ENCODE results near the gene IGF2. TPM values are rescaled to one million over a fixed set of nuclear protein-coding genes. Genes with fewer than 3 reads are reported as not detected.

Gene IGF2
- total RNA-seq, 1 donor from 2014 or later: 188 TPM

GRCh38 chr11:2147391-2147790 is 8.2 kb upstream of the IGF2 start:
- H3K27me3 ChIP-seq (ENCODE audit: insufficient read depth, low read length): peaks cover 84% of the 10 kb centered on the region
- H3K27ac ChIP-seq (ENCODE audit: low read depth, low read length): no peak overlapping the region
- no peak for TF ChIP-seq CTCF (IDR thresholded peaks at IDR 0.05; ENCODE audit: insufficient read depth, low read depth, low read length)
- no peak for TF ChIP-seq EZH2 (IDR thresholded peaks at IDR 0.05; ENCODE audit: insufficient read depth, low read length)
- peaks cover 18% of the 10 kb centered on the region for H4K20me1 ChIP-seq (ENCODE audit: insufficient read depth, low read length)
- H3K27me3 Mint-ChIP-seq (ENCODE audit: low read depth, unreplicated experiment): peaks cover 75% of the 10 kb centered on the region
- H3K27ac Mint-ChIP-seq (ENCODE audit: unreplicated experiment): no peak overlapping the region
- no peak overlapping the region for H3K4me3 Mint-ChIP-seq (ENCODE audit: unreplicated experiment)
- H3K4me1 Mint-ChIP-seq (ENCODE audit: low read depth, unreplicated experiment): no peaks in the 10 kb centered on the region
- H3K36me3 ChIP-seq (ENCODE audit: insufficient read depth, low read length): no peaks in the 10 kb centered on the region
- H3K36me3 Mint-ChIP-seq (ENCODE audit: low read depth, unreplicated experiment): no peaks in the 10 kb centered on the region
- no peak overlapping the region for H2AFZ ChIP-seq (ENCODE audit: low read depth, low read length)
- no peak overlapping the region for H3K4me3 ChIP-seq (ENCODE audit: insufficient read depth, low read depth, low read length)
- no peaks in the 10 kb centered on the region for H3K9me3 Mint-ChIP-seq (ENCODE audit: unreplicated experiment)
- no peaks in the 10 kb centered on the region for H3K4me1 ChIP-seq (ENCODE audit: insufficient read depth, low read length)
- H3K9ac ChIP-seq (ENCODE audit: low read length): no peak overlapping the region
- H3K9me3 ChIP-seq (ENCODE audit: insufficient read depth, low read depth, low read length): no peaks in the 10 kb centered on the region
- DNase-seq (ENCODE audit: low read depth) (no peak), FAIRE-seq (no peak)
- H3K4me2 ChIP-seq (ENCODE audit: low read length): no peak overlapping the region
- H3K79me2 ChIP-seq (ENCODE audit: insufficient read depth, low read length): no peaks in the 10 kb centered on the region

GRCh38 chr11:2146051-2146450 is 6.9 kb upstream of the IGF2 start:
- TF ChIP-seq CTCF (IDR thresholded peaks at IDR 0.05; ENCODE audit: insufficient read depth, low read depth, low read length): no peak
- Mint-ChIP-seq H3K27me3 (ENCODE audit: low read depth, unreplicated experiment) (peaks cover 81% of the 10 kb centered on the region), H3K4me3 (ENCODE audit: unreplicated experiment) (no peak overlapping the region), H3K27ac (ENCODE audit: unreplicated experiment) (no peak overlapping the region), H3K36me3 (ENCODE audit: low read depth, unreplicated experiment) (no peaks in the 10 kb centered on the region), H3K4me1 (ENCODE audit: low read depth, unreplicated experiment) (no peaks in the 10 kb centered on the region), H3K9me3 (ENCODE audit: unreplicated experiment) (no peaks in the 10 kb centered on the region)
- Histone ChIP-seq H3K9me3 (ENCODE audit: insufficient read depth, low read depth, low read length) (no peaks in the 10 kb centered on the region), H3K36me3 (ENCODE audit: insufficient read depth, low read length) (no peaks in the 10 kb centered on the region), H3K4me1 (ENCODE audit: insufficient read depth, low read length) (no peaks in the 10 kb centered on the region), H3K79me2 (ENCODE audit: insufficient read depth, low read length) (no peaks in the 10 kb centered on the region), H3K27me3 (ENCODE audit: insufficient read depth, low read length) (peaks cover 96% of the 10 kb centered on the region), H3K27ac (ENCODE audit: low read depth, low read length) (no peak overlapping the region), H3K4me2 (ENCODE audit: low read length) (no peak overlapping the region), H2AFZ (ENCODE audit: low read depth, low read length) (no peak overlapping the region), H3K4me3 (ENCODE audit: insufficient read depth, low read depth, low read length) (no peak overlapping the region), H3K9ac (ENCODE audit: low read length) (no peak overlapping the region), H4K20me1 (ENCODE audit: insufficient read depth, low read length) (peaks cover 20% of the 10 kb centered on the region)
- DNase-seq (ENCODE audit: low read depth) (no peak), FAIRE-seq (no peak)

GRCh38 chr11:2144544-2145248 is 5.5 kb upstream of the IGF2 start:
- Histone ChIP-seq H3K4me2 (ENCODE audit: low read length) (no peak overlapping the region), H3K4me3 (ENCODE audit: insufficient read depth, low read depth, low read length) (no peak overlapping the region), H3K36me3 (ENCODE audit: insufficient read depth, low read length) (no peaks in the 10 kb centered on the region), H3K4me1 (ENCODE audit: insufficient read depth, low read length) (no peaks in the 10 kb centered on the region), H3K9ac (ENCODE audit: low read length) (no peak overlapping the region), H4K20me1 (ENCODE audit: insufficient read depth, low read length) (peaks cover 10% of the 10 kb centered on the region), H3K9me3 (ENCODE audit: insufficient read depth, low read depth, low read length) (no peaks in the 10 kb centered on the region), H3K27me3 (ENCODE audit: insufficient read depth, low read length) (peaks cover 89% of the 10 kb centered on the region), H3K79me2 (ENCODE audit: insufficient read depth, low read length) (no peaks in the 10 kb centered on the region), H3K27ac (ENCODE audit: low read depth, low read length) (no peak overlapping the region), H2AFZ (ENCODE audit: low read depth, low read length) (no peak overlapping the region)
- no peak overlapping the region for H3K4me3 Mint-ChIP-seq (ENCODE audit: unreplicated experiment)
- H3K36me3 Mint-ChIP-seq (ENCODE audit: low read depth, unreplicated experiment): no peaks in the 10 kb centered on the region
- no peak for FAIRE-seq
- no peak for TF ChIP-seq CTCF (IDR thresholded peaks at IDR 0.05; ENCODE audit: insufficient read depth, low read depth, low read length)
- TF ChIP-seq EZH2 (IDR thresholded peaks at IDR 0.05; ENCODE audit: insufficient read depth, low read length): no peak
- no peaks in the 10 kb centered on the region for H3K9me3 Mint-ChIP-seq (ENCODE audit: unreplicated experiment)
- no peak overlapping the region for H3K27ac Mint-ChIP-seq (ENCODE audit: unreplicated experiment)
- no peak for DNase-seq (ENCODE audit: low read depth)
- no peaks in the 10 kb centered on the region for H3K4me1 Mint-ChIP-seq (ENCODE audit: low read depth, unreplicated experiment)
- peaks cover 74% of the 10 kb centered on the region for H3K27me3 Mint-ChIP-seq (ENCODE audit: low read depth, unreplicated experiment)

All from astrocyte (in vitro differentiated cells and primary cell).